Activated B cell treated with CpG ODN at 0.5 μM for 24 hours (primary cell): ENCODE data around the gene PDYN. TPM values are rescaled to one million over a fixed set of nuclear protein-coding genes. Genes with fewer than 3 reads are reported as not detected.

ENCODE experiments used
- ATAC-seq: fragments of 200-7000 bp; cut with Tn5 transposase; one replicate; pipeline ENCODE4 v1.10.0; 2021; ENCODE audit warnings: low read depth, mild to moderate bottlenecking, moderate library complexity
- CTCF ChIA-PET: fragments of 350-600 bp; sonication (Branson Sonifier 250); formaldehyde crosslinking; loops from one replicate; lab custom pipeline; 2021; ENCODE audit warnings: antibody characterized with exemption; lab: Charles Lee
- POLR2A ChIA-PET: fragments of 350-600 bp; sonication (Branson Sonifier 250); formaldehyde crosslinking; loops from one replicate; lab custom pipeline; 2021; ENCODE audit warnings: antibody characterized with exemption; lab: Charles Lee
- DNase-seq: peaks from one replicate; pipeline ENCODE4 v3.0.0; 2022
- H3K27ac Mint-ChIP-seq: one replicate; pipeline ENCODE4 v1.8.0; 2020; ENCODE audit warnings: mixed read lengths
- H3K27me3 Mint-ChIP-seq: one replicate; pipeline ENCODE4 v1.8.0; 2021; ENCODE audit warnings: mixed read lengths
- H3K36me3 Mint-ChIP-seq: one replicate; pipeline ENCODE4 v1.8.0; 2021; ENCODE audit warnings: low read depth, mixed read lengths
- H3K4me1 Mint-ChIP-seq: one replicate; pipeline ENCODE4 v1.8.0; 2021; ENCODE audit warnings: mixed read lengths
- H3K4me3 Mint-ChIP-seq: one replicate; pipeline ENCODE4 v1.8.0; 2020; ENCODE audit warnings: mild to moderate bottlenecking, mixed read lengths
- H3K9me3 Mint-ChIP-seq: one replicate; pipeline ENCODE4 v1.8.0; 2020; ENCODE audit warnings: mixed read lengths
- intact Hi-C: fragments of 100-400 bp; cut with micrococcal nuclease; formaldehyde crosslinking; loops from one replicate; pipeline ENCODE4 v1.15.1; 2024
- total RNA-seq: library from RNA; stranded (reverse); gene quantifications from 2 replicates; pipeline ENCODE4 v1.2.3, GENCODE V29; 2022
- TF ChIP-seq, protein P1 (sequence below): fragments of 200-600 bp; IDR thresholded peaks from one replicate; pipeline ENCODE4 v1.8.0; 2022; ENCODE audit warnings: antibody characterized with exemption, mild to moderate bottlenecking

The PDYN gene
- total RNA-seq, 1 donor from 2014 or later, result not detected

DNA sequence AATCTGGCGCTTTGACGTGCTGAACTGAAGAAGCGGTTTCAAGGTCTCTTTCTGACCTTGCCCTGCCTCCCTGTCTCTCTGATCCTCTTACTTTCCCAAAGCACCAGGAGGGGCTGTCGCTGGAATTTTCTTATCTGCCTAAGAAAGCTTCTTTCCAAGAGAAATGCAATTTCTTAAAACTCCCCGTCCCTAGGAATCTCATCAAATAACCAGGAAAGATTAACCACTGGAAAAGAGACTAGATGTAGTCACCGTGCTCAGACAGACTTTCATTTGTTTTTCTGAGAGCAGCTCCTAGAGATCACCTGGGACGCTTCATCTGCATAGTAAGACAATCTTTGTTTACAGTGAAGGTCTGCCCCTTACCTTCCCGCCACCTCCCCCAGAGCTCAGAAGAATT is 38.6 kb downstream of the PDYN start:
- H3K4me1 Mint-ChIP-seq, result peaks cover 42% of the 10 kb centered on the region
- no peaks in the 10 kb centered on the region for H3K36me3 Mint-ChIP-seq
- DNase-seq (no peak), ATAC-seq (no peak)
- ChIA-PET POLR2A (interaction anchor here (0.6 to 2.2 kb wide), 15 partner anchors 10 to 534 kb away, joined by 3 to 21 read pairs (median 9); partner anchors contain the start of gene STK35), CTCF (interaction anchor here (1.0 to 3.6 kb wide), 5 partner anchors 10 to 153 kb away, joined by 3 to 26 read pairs (median 5); no protein-coding TSS in a partner anchor)
- no peaks in the 10 kb centered on the region for H3K27me3 Mint-ChIP-seq
- peaks cover 3% of the 10 kb centered on the region for H3K9me3 Mint-ChIP-seq
- TF ChIP-seq, protein P1, sequence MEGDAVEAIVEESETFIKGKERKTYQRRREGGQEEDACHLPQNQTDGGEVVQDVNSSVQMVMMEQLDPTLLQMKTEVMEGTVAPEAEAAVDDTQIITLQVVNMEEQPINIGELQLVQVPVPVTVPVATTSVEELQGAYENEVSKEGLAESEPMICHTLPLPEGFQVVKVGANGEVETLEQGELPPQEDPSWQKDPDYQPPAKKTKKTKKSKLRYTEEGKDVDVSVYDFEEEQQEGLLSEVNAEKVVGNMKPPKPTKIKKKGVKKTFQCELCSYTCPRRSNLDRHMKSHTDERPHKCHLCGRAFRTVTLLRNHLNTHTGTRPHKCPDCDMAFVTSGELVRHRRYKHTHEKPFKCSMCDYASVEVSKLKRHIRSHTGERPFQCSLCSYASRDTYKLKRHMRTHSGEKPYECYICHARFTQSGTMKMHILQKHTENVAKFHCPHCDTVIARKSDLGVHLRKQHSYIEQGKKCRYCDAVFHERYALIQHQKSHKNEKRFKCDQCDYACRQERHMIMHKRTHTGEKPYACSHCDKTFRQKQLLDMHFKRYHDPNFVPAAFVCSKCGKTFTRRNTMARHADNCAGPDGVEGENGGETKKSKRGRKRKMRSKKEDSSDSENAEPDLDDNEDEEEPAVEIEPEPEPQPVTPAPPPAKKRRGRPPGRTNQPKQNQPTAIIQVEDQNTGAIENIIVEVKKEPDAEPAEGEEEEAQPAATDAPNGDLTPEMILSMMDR, result no peak
- peak overlapping the region; percentile 46 for H3K27ac Mint-ChIP-seq
- intact Hi-C loops, result loop anchor here (10.0 kb wide), 1 partner anchor 560 kb away; the partner anchor contains the start of gene FKBP1A
- no peak overlapping the region for H3K4me3 Mint-ChIP-seq

DNA sequence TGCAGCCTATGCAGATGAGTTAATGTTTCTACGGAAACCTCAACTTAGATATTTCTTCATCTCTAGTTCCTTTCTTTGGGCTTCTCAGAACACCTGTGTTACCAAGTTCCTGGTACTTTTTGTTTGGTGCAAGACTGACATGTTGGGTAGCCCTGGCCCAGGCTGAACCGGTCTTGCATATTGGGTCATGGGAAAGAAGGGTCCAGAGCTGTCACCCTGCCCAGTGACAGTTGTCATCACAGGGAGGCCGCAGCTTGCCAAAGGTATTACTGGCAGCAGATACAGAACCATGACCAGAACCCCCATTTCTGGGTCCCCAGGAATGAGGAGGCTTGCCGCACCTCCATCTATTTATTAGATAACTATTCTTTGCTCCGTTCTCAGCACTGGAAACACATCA is 40.2 kb downstream of the PDYN start:
- peaks cover 45% of the 10 kb centered on the region for H3K4me1 Mint-ChIP-seq
- ChIA-PET POLR2A (interaction anchor here (0.7 to 2.2 kb wide), 9 partner anchors 57 to 926 kb away, joined by 3 to 21 read pairs (median 8); partner anchors contain the start of gene STK35), CTCF (interaction anchor here (1.1 to 3.6 kb wide), 4 partner anchors 11 to 151 kb away, joined by 3 to 26 read pairs (median 4); no protein-coding TSS in a partner anchor)
- peak; percentile 22 for DNase-seq
- TF ChIP-seq, protein P1, result no peak
- intact Hi-C loops, result loop anchor here (1.0 to 10.0 kb wide), 10 partner anchors 12 to 559 kb away; partner anchors contain the start of gene FKBP1A
- H3K9me3 Mint-ChIP-seq, result no peaks in the 10 kb centered on the region
- peak; percentile 13 for ATAC-seq
- peak overlapping the region; percentile 84 for H3K4me3 Mint-ChIP-seq
- H3K36me3 Mint-ChIP-seq, result no peaks in the 10 kb centered on the region
- no peaks in the 10 kb centered on the region for H3K27me3 Mint-ChIP-seq
- H3K27ac Mint-ChIP-seq, result peak overlapping the region; percentile 99

DNA sequence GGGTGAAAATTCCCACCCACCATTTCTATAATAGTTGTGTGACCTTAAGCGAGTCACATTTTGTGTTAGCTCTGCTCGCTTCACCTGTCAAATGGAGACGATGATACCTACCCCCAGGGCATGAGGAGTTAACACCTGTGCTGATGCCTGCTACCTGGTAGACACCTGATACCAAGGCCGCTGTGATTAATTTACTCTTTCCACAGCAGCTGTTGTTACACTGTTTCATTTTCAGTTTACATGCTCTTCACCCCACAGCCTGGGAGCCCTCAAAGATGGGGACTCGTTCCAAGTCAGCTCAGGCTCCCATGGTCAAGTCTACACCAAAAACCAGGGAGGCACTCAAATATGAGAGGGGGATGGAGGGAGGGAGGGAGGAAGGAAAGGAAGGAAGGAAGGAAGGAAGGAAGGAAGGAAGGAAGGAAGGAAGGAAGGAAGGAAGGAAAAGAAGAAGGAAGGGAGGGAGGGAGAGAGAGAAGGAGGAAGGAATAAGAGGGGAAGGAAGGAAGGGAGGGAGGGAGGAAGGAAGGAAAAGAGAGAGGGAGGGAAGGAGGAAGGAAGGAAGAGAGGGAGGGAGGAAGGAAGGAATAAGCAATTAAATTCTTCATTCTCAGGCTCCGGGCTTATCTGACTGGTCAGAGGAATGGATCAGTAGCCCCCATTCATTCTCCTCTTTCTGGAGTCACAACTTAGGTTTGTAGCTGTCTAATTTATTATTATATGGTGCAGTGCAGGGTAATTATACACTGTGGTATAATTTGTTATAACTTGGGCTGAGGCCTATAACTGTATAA is 40.9 kb downstream of the PDYN start:
- POLR2A ChIA-PET, result interaction anchor here (0.6 to 2.2 kb wide), 9 partner anchors 54 to 255 kb away, joined by 3 to 13 read pairs (median 3); partner anchors contain the start of gene STK35
- Mint-ChIP-seq H3K36me3 (no peaks in the 10 kb centered on the region), H3K27ac (peak overlapping the region; percentile 99), H3K4me3 (peak overlapping the region; percentile 55), H3K9me3 (no peaks in the 10 kb centered on the region), H3K4me1 (peaks cover 45% of the 10 kb centered on the region), H3K27me3 (no peaks in the 10 kb centered on the region)
- ATAC-seq, result peak; percentile 15
- TF ChIP-seq, protein P1, result no peak
- DNase-seq, result no peak
- CTCF ChIA-PET, result interaction anchor here (1.4 to 3.6 kb wide), 4 partner anchors 12 to 176 kb away, joined by 3 to 26 read pairs (median 5); no protein-coding TSS in a partner anchor
- intact Hi-C loops, result loop anchor here (5.0 to 10.0 kb wide), 2 partner anchors 349 to 558 kb away; partner anchors contain the start of gene FKBP1A

DNA sequence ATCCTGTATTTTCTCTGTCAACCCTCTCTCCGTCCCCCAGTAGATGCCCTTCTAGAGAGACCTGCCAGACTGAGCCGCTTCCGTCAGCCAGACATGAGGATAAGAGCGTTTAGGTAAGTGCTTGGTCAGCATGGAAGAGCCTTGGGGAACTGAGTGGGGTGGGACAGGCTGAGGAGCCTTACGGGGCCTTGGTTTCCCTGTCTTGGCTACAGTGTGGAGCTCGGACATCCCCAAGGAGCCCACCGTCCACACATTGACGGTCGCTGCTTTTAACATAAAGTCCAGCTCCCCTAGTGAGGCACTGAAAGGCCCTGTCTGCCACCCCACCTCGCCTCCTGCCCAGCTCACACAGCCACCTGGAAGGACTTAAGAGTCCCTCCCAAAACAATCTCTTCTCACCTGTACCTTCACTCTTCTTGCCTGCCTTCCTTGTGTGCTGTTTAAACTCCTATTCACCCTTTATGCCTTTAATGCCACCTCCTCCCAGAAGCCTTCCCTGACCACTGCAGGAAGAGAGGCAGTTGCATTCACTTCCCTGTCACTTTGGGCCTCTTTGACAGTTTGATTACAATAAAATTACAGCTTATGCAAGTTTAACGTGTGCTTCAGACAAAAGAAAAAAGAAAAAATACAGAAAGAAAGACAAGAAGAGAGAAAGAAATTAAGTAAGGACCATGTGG is 42.3 kb downstream of the PDYN start:
- no peak overlapping the region for H3K27ac Mint-ChIP-seq
- H3K4me3 Mint-ChIP-seq, result no peak overlapping the region
- no peaks in the 10 kb centered on the region for H3K9me3 Mint-ChIP-seq
- TF ChIP-seq, protein P1, result no peak
- peaks cover 2% of the 10 kb centered on the region for H3K27me3 Mint-ChIP-seq
- ChIA-PET POLR2A (interaction anchor here (1.4 kb wide), 1 partner anchor 154 kb away, joined by 3 read pairs; no protein-coding TSS in a partner anchor), CTCF (interaction anchor here (1.4 to 3.6 kb wide), 4 partner anchors 14 to 174 kb away, joined by 3 to 26 read pairs (median 5); no protein-coding TSS in a partner anchor)
- intact Hi-C loops, result loop anchor here (5.0 to 10.0 kb wide), 2 partner anchors 351 to 557 kb away; partner anchors contain the start of gene FKBP1A
- H3K4me1 Mint-ChIP-seq, result peaks cover 56% of the 10 kb centered on the region
- ATAC-seq (no peak), DNase-seq (no peak)
- no peaks in the 10 kb centered on the region for H3K36me3 Mint-ChIP-seq
